Activated CD4-positive, alpha-beta memory T cell treated with anti-CD3 and anti-CD28 coated beads for 36 hours (primary cell): ENCODE data around the gene CAND2. TPM values are rescaled to one million over a fixed set of nuclear protein-coding genes. Genes with fewer than 3 reads are reported as not detected.
A peak's percentile ranks its signal among the peaks of the same experiment; 100 is the strongest.
"Not testable (repeated sequence)": the region's sequence is repeated elsewhere in the genome, so short reads cannot be mapped to it uniquely, and the experiment has no call there.

Experiments used
- CTCF ChIA-PET: fragments of 350-600 bp; sonication (Branson Sonifier 250); formaldehyde crosslinking; loops from one replicate; lab custom pipeline; 2021; ENCODE audit warnings: antibody characterized with exemption, inconsistent platforms; lab: Charles Lee
- POLR2A ChIA-PET: fragments of 350-600 bp; sonication (Branson Sonifier 250); formaldehyde crosslinking; loops from one replicate; lab custom pipeline; 2021; ENCODE audit warnings: antibody characterized with exemption; lab: Charles Lee
- DNase-seq: peaks from one replicate; pipeline ENCODE4 v3.0.0-alpha.2; 2020
- H3K27ac Mint-ChIP-seq: one replicate; pipeline ENCODE4 v1.8.0; 2021; ENCODE audit warnings: mixed read lengths
- H3K27me3 Mint-ChIP-seq: one replicate; pipeline ENCODE4 v1.8.0; 2021; ENCODE audit warnings: mixed read lengths
- H3K36me3 Mint-ChIP-seq: one replicate; pipeline ENCODE4 v1.8.0; 2021; ENCODE audit warnings: mixed read lengths
- H3K4me1 Mint-ChIP-seq: one replicate; pipeline ENCODE4 v1.8.0; 2021; ENCODE audit warnings: low read depth, mixed read lengths
- H3K4me3 Mint-ChIP-seq: one replicate; pipeline ENCODE4 v1.8.0; 2021; ENCODE audit warnings: mild to moderate bottlenecking, mixed read lengths
- H3K9me3 Mint-ChIP-seq: one replicate; pipeline ENCODE4 v1.8.0; 2021; ENCODE audit warnings: mixed read lengths
- intact Hi-C: fragments of 100-400 bp; cut with micrococcal nuclease; formaldehyde crosslinking; loops from one replicate; pipeline ENCODE4 v1.15.1; 2023
- total RNA-seq, 2 experiments: library from RNA; stranded (reverse); gene quantifications; one replicate each; pipeline ENCODE4 v1.2.3, GENCODE V29; 2021

Gene CAND2
- total RNA-seq, 2 experiments from 2014 or later: 1.2 to 1.6 TPM

DNA sequence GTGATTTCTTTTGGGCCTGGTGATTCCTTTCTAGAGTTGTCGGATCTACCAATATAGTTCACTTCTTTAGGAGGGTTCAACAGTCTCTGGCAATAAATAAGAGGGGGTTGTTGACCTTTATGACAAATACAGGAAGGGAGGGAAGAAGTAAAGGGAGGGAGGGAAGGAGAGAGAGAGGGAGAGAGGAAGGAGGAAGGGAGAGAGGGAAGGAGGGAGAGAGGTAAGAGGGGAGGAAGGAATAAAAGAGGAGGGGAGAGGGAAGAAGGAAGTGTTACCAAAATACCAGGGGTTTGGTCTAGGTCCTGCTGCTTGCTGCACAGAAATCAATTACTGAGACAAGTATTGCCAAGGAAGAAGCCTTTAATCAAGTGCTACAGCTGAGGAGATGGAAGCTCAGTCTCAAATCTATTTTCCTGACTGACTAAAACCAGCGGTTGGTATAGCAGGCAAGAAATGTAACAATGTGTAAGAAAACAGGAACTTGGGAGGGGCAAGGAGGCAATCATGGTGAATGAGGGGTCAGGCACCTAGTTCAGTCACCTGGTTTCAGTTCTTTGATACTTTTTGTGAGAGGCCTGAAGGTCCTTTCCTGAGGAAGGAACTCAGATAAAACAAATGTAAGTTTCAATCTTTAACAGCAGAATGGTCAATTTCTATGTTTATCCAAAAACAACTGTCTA is 23.3 kb upstream of the CAND2 start:
- CTCF ChIA-PET: interaction anchor here (1.2 kb wide), 1 partner anchor 66 kb away, joined by 3 read pairs; no protein-coding TSS in a partner anchor
- H3K36me3 Mint-ChIP-seq: no peaks in the 10 kb centered on the region
- H3K9me3 Mint-ChIP-seq: no peaks in the 10 kb centered on the region

GRCh38 chr3:12773710-12774086 is 22.8 kb upstream of the CAND2 start:
- Mint-ChIP-seq H3K4me1 (no peaks in the 10 kb centered on the region), H3K27ac (no peak overlapping the region)
- CTCF ChIA-PET: interaction anchor here (1.2 kb wide), 2 partner anchors 15 to 67 kb away, joined by 3 read pairs; partner anchors contain the start of gene TMEM40

More for the DNA sequence above, 23.3 kb upstream of the CAND2 start:
- intact Hi-C loops: no loop called here
- Mint-ChIP-seq H3K4me3 (no peak overlapping the region), H3K27me3 (peaks cover 3% of the 10 kb centered on the region), H3K4me1 (no peaks in the 10 kb centered on the region), H3K27ac (no peak overlapping the region)
- POLR2A ChIA-PET: no interaction called here
- DNase-seq: no peak

GRCh38 chr3:12774619-12775018 is 21.9 kb upstream of the CAND2 start:
- H3K9me3 Mint-ChIP-seq: no peaks in the 10 kb centered on the region
- no peaks in the 10 kb centered on the region for H3K4me1 Mint-ChIP-seq
- ChIA-PET POLR2A (interaction anchor here (0.6 kb wide), 1 partner anchor 633 kb away, joined by 3 read pairs; no protein-coding TSS in a partner anchor), CTCF (interaction anchor here (1.0 to 1.7 kb wide), 4 partner anchors 11 to 69 kb away, joined by 3 to 4 read pairs (median 3); partner anchors contain the start of gene TMEM40)
- no peak overlapping the region for H3K27ac Mint-ChIP-seq
- no peak overlapping the region for H3K4me3 Mint-ChIP-seq
- intact Hi-C loops: no loop called here
- no peak for DNase-seq
- H3K27me3 Mint-ChIP-seq: peaks cover 5% of the 10 kb centered on the region
- no peaks in the 10 kb centered on the region for H3K36me3 Mint-ChIP-seq

More at GRCh38 chr3:12773710-12774086, 22.8 kb upstream of the CAND2 start:
- no peak for DNase-seq
- intact Hi-C loops: no loop called here
- POLR2A ChIA-PET: no interaction called here
- Mint-ChIP-seq H3K27me3 (peaks cover 3% of the 10 kb centered on the region), H3K4me3 (no peak overlapping the region), H3K36me3 (no peaks in the 10 kb centered on the region), H3K9me3 (no peaks in the 10 kb centered on the region)

DNA sequence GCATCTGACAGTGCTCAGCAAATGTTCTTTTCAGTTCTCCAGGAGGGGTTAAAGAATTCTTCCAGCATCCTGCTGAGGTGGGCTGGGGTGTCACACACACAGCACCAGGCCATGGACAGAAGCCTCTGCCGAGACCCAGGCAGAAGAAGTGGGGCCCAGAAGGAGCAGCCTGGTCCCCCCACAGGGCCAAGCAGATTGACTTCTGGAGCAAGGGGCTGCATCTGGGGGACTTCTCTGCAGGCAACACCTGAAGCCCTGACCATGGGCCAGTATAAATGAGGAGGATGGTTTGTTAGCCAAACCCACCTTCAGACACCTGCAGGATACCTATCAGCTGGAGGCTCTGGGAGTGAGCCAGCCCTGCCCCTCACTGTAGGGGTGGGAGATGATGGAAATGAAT is 21.3 kb upstream of the CAND2 start:
- Mint-ChIP-seq H3K36me3 (no peaks in the 10 kb centered on the region), H3K27ac (no peak overlapping the region), H3K9me3 (no peaks in the 10 kb centered on the region), H3K27me3 (peaks cover 5% of the 10 kb centered on the region), H3K4me3 (no peak overlapping the region), H3K4me1 (no peaks in the 10 kb centered on the region)
- no peak for DNase-seq
- ChIA-PET CTCF (interaction anchor here (1.0 to 1.7 kb wide), 3 partner anchors 10 to 69 kb away, joined by 3 to 4 read pairs (median 3); no protein-coding TSS in a partner anchor), POLR2A (no interaction called here)
- intact Hi-C loops: no loop called here

GRCh38 chr3:12775970-12776369 is 20.5 kb upstream of the CAND2 start:
- H3K27ac Mint-ChIP-seq, H3K4me3 Mint-ChIP-seq, POLR2A ChIA-PET, H3K36me3 Mint-ChIP-seq, H3K27me3 Mint-ChIP-seq, H3K9me3 Mint-ChIP-seq, H3K4me1 Mint-ChIP-seq, intact Hi-C loops, DNase-seq: not testable (repeated sequence)
- CTCF ChIA-PET: interaction anchor here (1.7 kb wide), 1 partner anchor 9 kb away, joined by 3 read pairs; no protein-coding TSS in a partner anchor

- Mint-ChIP-seq H3K9me3 (no peaks in the 10 kb centered on the region), H3K27me3 (peaks cover 9% of the 10 kb centered on the region)
- intact Hi-C loops: no loop called here
Observed at GRCh38 chr3:12777171-12777570, 19.3 kb upstream of the CAND2 start.

GRCh38 chr3:12780751-12781150 is 15.7 kb upstream of the CAND2 start:
- H3K4me1 Mint-ChIP-seq: no peaks in the 10 kb centered on the region
- H3K36me3 Mint-ChIP-seq: no peaks in the 10 kb centered on the region
- no peak for DNase-seq
- no peaks in the 10 kb centered on the region for H3K9me3 Mint-ChIP-seq
- peaks cover 17% of the 10 kb centered on the region for H3K27me3 Mint-ChIP-seq
- ChIA-PET CTCF (interaction anchor here (1.1 kb wide), 1 partner anchor 30 kb away, joined by 3 read pairs; no protein-coding TSS in a partner anchor), POLR2A (no interaction called here)
- H3K4me3 Mint-ChIP-seq: no peak overlapping the region
- intact Hi-C loops: no loop called here
- H3K27ac Mint-ChIP-seq: no peak overlapping the region

More at GRCh38 chr3:12777171-12777570, 19.3 kb upstream of the CAND2 start:
- Mint-ChIP-seq H3K27ac (no peak overlapping the region), H3K36me3 (no peaks in the 10 kb centered on the region), H3K4me3 (no peak overlapping the region), H3K4me1 (no peaks in the 10 kb centered on the region)
- CTCF ChIA-PET: interaction anchor here (1.3 to 1.4 kb wide), 2 partner anchors 10 to 33 kb away, joined by 3 read pairs; no protein-coding TSS in a partner anchor
- POLR2A ChIA-PET: no interaction called here
- DNase-seq: no peak

DNA sequence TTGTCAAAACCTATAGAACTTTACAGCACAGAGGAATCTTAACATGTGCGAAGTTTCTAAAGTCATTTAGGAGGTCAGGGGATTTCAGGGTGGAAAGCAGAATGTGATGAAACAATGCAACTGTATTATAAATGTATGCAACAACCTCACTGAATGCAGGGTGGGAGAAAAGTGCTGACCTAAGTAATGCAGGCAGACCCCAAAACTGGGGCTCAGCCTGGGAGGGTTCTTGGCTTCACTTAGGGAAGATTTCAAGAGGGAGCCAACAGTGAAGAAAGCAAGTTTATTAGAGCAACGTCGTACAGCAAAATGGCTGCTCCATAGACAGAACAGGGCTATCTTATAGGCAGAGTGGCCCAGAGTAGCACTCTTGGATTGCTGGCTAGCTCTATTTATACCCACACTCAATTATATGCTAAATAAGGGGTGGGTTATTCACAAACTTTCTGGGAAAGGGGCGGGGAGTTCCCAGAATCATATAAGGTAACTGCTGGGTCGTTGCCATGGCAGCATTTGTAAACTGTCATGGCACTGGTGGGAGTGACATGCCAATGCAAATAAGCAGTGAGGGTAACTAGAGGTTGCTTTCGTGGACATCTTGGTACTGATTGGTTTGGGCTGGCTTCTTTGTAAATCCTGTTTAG is 14.2 kb upstream of the CAND2 start:
- Mint-ChIP-seq H3K27ac (no peak overlapping the region), H3K4me1 (no peaks in the 10 kb centered on the region)
- POLR2A ChIA-PET: no interaction called here

GRCh38 chr3:12785096-12785495 is 11.4 kb upstream of the CAND2 start:
- ChIA-PET CTCF (interaction anchor here (0.9 to 1.1 kb wide), 2 partner anchors 10 to 25 kb away, joined by 3 read pairs; no protein-coding TSS in a partner anchor), POLR2A (no interaction called here)
- Mint-ChIP-seq H3K4me1 (no peaks in the 10 kb centered on the region), H3K9me3 (no peaks in the 10 kb centered on the region), H3K36me3 (no peaks in the 10 kb centered on the region), H3K27me3 (peaks cover 24% of the 10 kb centered on the region), H3K27ac (no peak overlapping the region), H3K4me3 (no peak overlapping the region)
- intact Hi-C loops: no loop called here
- no peak for DNase-seq

More for the DNA sequence above, 14.2 kb upstream of the CAND2 start:
- Mint-ChIP-seq H3K4me3 (no peak overlapping the region), H3K9me3 (no peaks in the 10 kb centered on the region), H3K27me3 (peaks cover 19% of the 10 kb centered on the region), H3K36me3 (no peaks in the 10 kb centered on the region)
- CTCF ChIA-PET: interaction anchor here (0.6 kb wide), 1 partner anchor 59 kb away, joined by 3 read pairs; the partner anchor contains the start of gene RPL32
- intact Hi-C loops: no loop called here
- no peak for DNase-seq

DNA sequence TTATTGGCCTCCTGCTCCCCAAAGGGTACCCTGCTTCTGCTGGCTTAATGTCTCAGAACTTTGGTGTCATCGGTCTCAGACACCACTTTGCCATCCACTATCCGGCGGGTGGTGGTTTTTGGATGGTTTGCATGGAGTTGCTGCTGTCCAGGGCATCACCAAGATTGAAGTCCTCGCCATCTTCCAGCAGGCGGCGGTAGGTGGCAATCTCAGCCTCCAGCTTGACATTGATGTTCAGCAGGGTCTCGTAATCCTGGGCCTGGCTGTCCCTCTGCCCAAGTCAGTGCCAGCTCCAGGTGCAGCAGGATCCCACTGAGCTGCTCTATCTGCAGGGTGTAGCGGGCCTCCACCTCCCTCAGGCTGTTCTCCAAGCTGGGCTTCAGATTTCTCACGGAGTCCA is 9.1 kb upstream of the CAND2 start:
- H3K4me1 Mint-ChIP-seq, H3K9me3 Mint-ChIP-seq, H3K36me3 Mint-ChIP-seq, H3K27ac Mint-ChIP-seq, H3K4me3 Mint-ChIP-seq: not testable (repeated sequence)
- CTCF ChIA-PET: interaction anchor here (0.7 to 3.6 kb wide), 13 partner anchors 9 to 307 kb away, joined by 3 to 43 read pairs (median 4); partner anchors contain the start of genes CAND2 and RPL32
- intact Hi-C loops: loop anchor here (1.0 kb wide), 1 partner anchor 23 kb away; no protein-coding TSS in a partner anchor
- H3K27me3 Mint-ChIP-seq: peaks cover 21% of the 10 kb centered on the region
- POLR2A ChIA-PET: interaction anchor here (1.0 kb wide), 1 partner anchor 105 kb away, joined by 4 read pairs; no protein-coding TSS in a partner anchor
- DNase-seq: peak; percentile 74

DNA sequence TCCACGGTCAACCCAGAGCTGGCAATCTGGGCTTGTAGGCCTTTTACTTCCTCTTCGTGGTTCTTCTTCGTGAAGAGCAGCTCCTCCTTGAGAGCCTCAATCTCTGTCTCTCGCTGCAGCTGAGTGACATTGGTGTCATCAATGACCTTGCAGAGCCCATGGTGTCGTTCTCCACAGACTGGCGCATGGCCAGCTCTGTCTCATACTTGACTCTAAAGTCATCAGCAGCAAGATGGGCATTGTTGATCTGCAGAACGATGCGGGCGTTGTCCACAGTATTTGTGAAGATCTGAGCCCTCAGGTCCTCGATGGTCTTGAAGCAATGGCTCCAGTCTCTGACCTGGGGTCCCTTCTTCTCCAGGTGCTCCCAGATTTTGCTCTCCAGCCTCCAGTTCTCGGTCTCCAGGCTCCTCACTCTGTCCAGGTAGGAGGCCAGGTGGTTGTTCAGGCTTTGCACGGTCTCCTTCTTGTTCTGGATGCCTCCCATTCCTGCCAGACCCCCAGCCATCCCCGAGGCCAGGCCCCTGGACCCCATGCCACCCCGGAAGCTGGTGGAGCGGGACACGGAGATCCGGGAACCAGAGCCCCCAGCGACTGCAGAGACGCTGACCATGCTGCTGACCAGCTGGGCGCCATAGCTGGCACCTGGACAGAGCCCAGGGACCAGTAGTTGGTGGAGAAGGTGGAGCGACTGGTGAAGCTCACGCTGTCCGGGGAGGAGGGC is 8.4 kb upstream of the CAND2 start:
- intact Hi-C loops: loop anchor here (1.0 kb wide), 1 partner anchor 22 kb away; no protein-coding TSS in a partner anchor
- not testable (repeated sequence) for H3K9me3 Mint-ChIP-seq, H3K27ac Mint-ChIP-seq, H3K4me1 Mint-ChIP-seq, H3K4me3 Mint-ChIP-seq, H3K36me3 Mint-ChIP-seq, DNase-seq
- ChIA-PET POLR2A (interaction anchor here (0.5 to 1.0 kb wide), 2 partner anchors 101 to 104 kb away, joined by 3 to 4 read pairs; no protein-coding TSS in a partner anchor), CTCF (interaction anchor here (0.8 to 3.6 kb wide), 12 partner anchors 9 to 162 kb away, joined by 3 to 43 read pairs (median 4); partner anchors contain the start of genes CAND2 and RPL32)
- H3K27me3 Mint-ChIP-seq: peaks cover 17% of the 10 kb centered on the region
